Mesothelial cell of epicardium (in vitro differentiated cells): Measurements from ENCODE around the gene SH3D19. TPM values are rescaled to one million over a fixed set of nuclear protein-coding genes. Genes with fewer than 3 reads are reported as not detected.

ENCODE experiments used
- DNase-seq, 2 experiments: peaks; one replicate each; pipeline ENCODE4 v3.0.0; 2021; ENCODE audit warnings: low spot score in 2 of 2; ENCODE audit not compliant: unreplicated experiment in 2 of 2
- H3K27ac Mint-ChIP-seq: 2 replicates; pipeline ENCODE4 v1.8.0; 2021; ENCODE audit warnings: mixed read lengths
- H3K27me3 Mint-ChIP-seq: 2 replicates; pipeline ENCODE4 v1.8.0; 2021; ENCODE audit warnings: low read depth, mixed read lengths
- H3K36me3 Mint-ChIP-seq: 2 replicates; pipeline ENCODE4 v1.8.0; 2021; ENCODE audit warnings: mixed read lengths
- H3K4me1 Mint-ChIP-seq: 2 replicates; pipeline ENCODE4 v1.8.0; 2021; ENCODE audit warnings: mixed read lengths
- H3K4me3 Mint-ChIP-seq: 2 replicates; pipeline ENCODE4 v1.8.0; 2021; ENCODE audit warnings: mild to moderate bottlenecking, moderate library complexity, mixed read lengths
- H3K9me3 Mint-ChIP-seq: 2 replicates; pipeline ENCODE4 v1.8.0; 2021; ENCODE audit warnings: mixed read lengths
- CTCF ChIP-seq: fragments of 200-600 bp; sonication (generic); IDR thresholded peaks from one replicate; pipeline ENCODE4 v1.5.0; 2021; ENCODE audit warnings: antibody characterized with exemption; ENCODE audit not compliant: unreplicated experiment
- total RNA-seq: library from RNA; stranded (reverse); gene quantifications from 3 replicates; pipeline ENCODE4 v1.2.1, GENCODE V29; 2021

The SH3D19 gene
- total RNA-seq, 1 donor from 2014 or later, result 39.3 TPM

GRCh38 chr4:151321586-151321985, 3.8 kb downstream of the SH3D19 start:
- Mint-ChIP-seq H3K27ac (no peak overlapping the region), H3K9me3 (no peaks in the 10 kb centered on the region), H3K4me3 (no peak overlapping the region), H3K4me1 (peaks cover 37% of the 10 kb centered on the region), H3K27me3 (no peaks in the 10 kb centered on the region), H3K36me3 (peaks cover 2% of the 10 kb centered on the region)
- DNase-seq, result no peak
- no peak for TF ChIP-seq CTCF

GRCh38 chr4:151319490-151319889, 5.9 kb downstream of the SH3D19 start:
- H3K36me3 Mint-ChIP-seq, result peaks cover 2% of the 10 kb centered on the region
- H3K4me3 Mint-ChIP-seq, result no peak overlapping the region
- peaks cover 37% of the 10 kb centered on the region for H3K4me1 Mint-ChIP-seq
- H3K27me3 Mint-ChIP-seq, result no peaks in the 10 kb centered on the region
- no peaks in the 10 kb centered on the region for H3K9me3 Mint-ChIP-seq
- TF ChIP-seq CTCF, result no peak
- H3K27ac Mint-ChIP-seq, result no peak overlapping the region
- no peak for DNase-seq

GRCh38 chr4:151318307-151319006, 6.9 kb downstream of the SH3D19 start:
- H3K4me3 Mint-ChIP-seq, result no peak overlapping the region
- no peak overlapping the region for H3K27ac Mint-ChIP-seq
- DNase-seq, result no peak
- H3K4me1 Mint-ChIP-seq, result peaks cover 28% of the 10 kb centered on the region
- H3K36me3 Mint-ChIP-seq, result peaks cover 2% of the 10 kb centered on the region
- no peak for TF ChIP-seq CTCF
- no peaks in the 10 kb centered on the region for H3K9me3 Mint-ChIP-seq
- no peaks in the 10 kb centered on the region for H3K27me3 Mint-ChIP-seq

GRCh38 chr4:151316645-151317044, 8.8 kb downstream of the SH3D19 start:
- Mint-ChIP-seq H3K36me3 (peaks cover 2% of the 10 kb centered on the region), H3K27ac (no peak overlapping the region), H3K27me3 (no peaks in the 10 kb centered on the region), H3K9me3 (no peaks in the 10 kb centered on the region), H3K4me1 (peaks cover 13% of the 10 kb centered on the region), H3K4me3 (no peak overlapping the region)
- no peak for DNase-seq
- TF ChIP-seq CTCF, result no peak

GRCh38 chr4:151315212-151315886, 10.1 kb downstream of the SH3D19 start:
- no peak overlapping the region for H3K27ac Mint-ChIP-seq
- peaks cover 2% of the 10 kb centered on the region for H3K36me3 Mint-ChIP-seq
- no peak for TF ChIP-seq CTCF
- DNase-seq, result no peak
- no peaks in the 10 kb centered on the region for H3K9me3 Mint-ChIP-seq
- peaks cover 7% of the 10 kb centered on the region for H3K4me1 Mint-ChIP-seq
- H3K4me3 Mint-ChIP-seq, result no peak overlapping the region
- no peaks in the 10 kb centered on the region for H3K27me3 Mint-ChIP-seq
